ENCODE data around the gene IL17C.

IL17C gene

GRCh38 chr16:88687254-88687576 lies 48.8 kb downstream of the IL17C start:
- no peak for DNase-seq

- DNase-seq: no peak
Measured at GRCh38 chr16:88687676-88688012, 49.3 kb downstream of the IL17C start.

DNA sequence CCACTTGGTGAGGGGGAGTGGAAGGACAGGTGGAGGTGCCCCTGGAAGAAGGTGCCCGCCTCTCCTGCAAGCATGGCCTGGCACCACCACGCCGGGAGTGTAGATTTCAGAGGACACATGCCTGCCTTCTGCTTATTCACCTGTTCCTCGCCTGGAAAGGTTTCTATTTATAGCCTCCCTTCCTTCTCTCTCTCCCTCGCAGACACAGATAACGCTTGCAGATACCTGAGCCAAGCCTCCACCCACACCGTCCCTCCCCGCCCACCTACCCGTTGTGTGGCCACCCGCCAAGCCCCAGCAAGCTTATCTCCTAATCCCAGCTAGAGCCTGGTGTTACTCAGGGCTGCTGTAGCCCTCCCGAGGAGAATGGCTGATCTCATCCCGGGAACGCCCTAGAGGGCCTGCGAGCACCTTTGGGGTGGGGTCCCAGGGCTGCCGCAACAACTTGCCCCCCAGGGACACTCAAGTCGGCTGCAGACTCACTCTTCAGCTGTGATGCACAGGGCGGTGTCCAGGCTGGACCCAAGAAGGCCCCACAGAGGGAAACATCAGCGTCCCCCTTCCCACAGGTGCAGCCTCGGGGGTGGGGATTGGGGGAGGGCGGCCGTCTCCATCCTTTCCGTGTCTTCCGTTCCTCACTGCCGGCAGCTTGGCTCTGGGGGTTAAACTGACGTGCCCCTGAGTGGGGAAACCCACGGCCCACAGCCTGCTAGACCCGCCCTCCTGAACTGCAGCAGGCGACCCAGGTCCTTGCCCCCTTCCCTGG lies 49.8 kb downstream of the IL17C start:
- no peak for DNase-seq

Measured in right hindlimb (tissue), 1 donor.